PC-3 (cell line): ENCODE data around the gene CT45A7.
"Not testable (repeated sequence)": the region's sequence is repeated elsewhere in the genome, so short reads cannot be mapped to it uniquely, and the experiment has no call there.

ENCODE experiments used
- EZH2 ChIP-seq: fragments of 300-600 bp; sonication (generic); IDR thresholded peaks from one replicate; pipeline ENCODE4 v1.6.1; 2017; ENCODE audit warnings: antibody characterized with exemption, mild to moderate bottlenecking, low read length; ENCODE audit not compliant: unreplicated experiment
- EZH2phosphoT487 ChIP-seq: fragments of 300-600 bp; sonication (generic); IDR thresholded peaks from 2 replicates; pipeline ENCODE4 v1.6.1; 2018; ENCODE audit warnings: mild to moderate bottlenecking, antibody characterized with exemption, low read length, borderline replicate concordance
- TF ChIP-seq, protein P1 (sequence below): fragments of 300-600 bp; sonication (generic); conservative IDR thresholded peaks from 2 replicates; pipeline ENCODE4 v1.5.1; 2017; ENCODE audit warnings: antibody characterized with exemption, low read depth, mild to moderate bottlenecking, low read length

DNA sequence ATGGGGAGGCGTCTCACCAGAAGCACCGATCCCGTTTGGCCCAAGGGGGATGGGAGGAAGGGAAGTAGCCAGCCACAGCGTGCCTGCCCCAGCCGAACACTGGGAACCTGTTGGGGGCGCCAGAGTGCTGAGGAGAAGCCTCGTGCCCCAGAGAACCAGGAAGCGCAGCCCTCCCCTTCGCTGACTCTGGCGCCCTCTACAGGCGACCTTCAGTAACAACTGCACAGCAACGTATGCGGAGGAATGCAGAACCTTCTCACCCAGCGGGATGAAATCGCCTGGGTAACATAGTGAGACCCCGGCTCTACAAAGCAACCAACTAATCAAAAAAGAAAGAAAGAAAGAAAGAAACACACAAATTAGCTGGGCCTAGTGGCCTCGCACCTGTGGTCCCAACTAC, at the start of gene CT45A7:
- TF ChIP-seq, protein P1, sequence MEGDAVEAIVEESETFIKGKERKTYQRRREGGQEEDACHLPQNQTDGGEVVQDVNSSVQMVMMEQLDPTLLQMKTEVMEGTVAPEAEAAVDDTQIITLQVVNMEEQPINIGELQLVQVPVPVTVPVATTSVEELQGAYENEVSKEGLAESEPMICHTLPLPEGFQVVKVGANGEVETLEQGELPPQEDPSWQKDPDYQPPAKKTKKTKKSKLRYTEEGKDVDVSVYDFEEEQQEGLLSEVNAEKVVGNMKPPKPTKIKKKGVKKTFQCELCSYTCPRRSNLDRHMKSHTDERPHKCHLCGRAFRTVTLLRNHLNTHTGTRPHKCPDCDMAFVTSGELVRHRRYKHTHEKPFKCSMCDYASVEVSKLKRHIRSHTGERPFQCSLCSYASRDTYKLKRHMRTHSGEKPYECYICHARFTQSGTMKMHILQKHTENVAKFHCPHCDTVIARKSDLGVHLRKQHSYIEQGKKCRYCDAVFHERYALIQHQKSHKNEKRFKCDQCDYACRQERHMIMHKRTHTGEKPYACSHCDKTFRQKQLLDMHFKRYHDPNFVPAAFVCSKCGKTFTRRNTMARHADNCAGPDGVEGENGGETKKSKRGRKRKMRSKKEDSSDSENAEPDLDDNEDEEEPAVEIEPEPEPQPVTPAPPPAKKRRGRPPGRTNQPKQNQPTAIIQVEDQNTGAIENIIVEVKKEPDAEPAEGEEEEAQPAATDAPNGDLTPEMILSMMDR: not testable (repeated sequence)
- TF ChIP-seq EZH2, EZH2phosphoT487: not testable (repeated sequence)
